K562 (cell line): ENCODE measurements around the gene TECPR1. TPM values are rescaled to one million over a fixed set of nuclear protein-coding genes. Genes with fewer than 3 reads are reported as not detected.

Source experiments
- ATAC-seq: fragments of 200-7000 bp; cut with Tn5 transposase; 3 replicates; pipeline ENCODE4 v1.9.1; 2020; ENCODE audit warnings: moderate library complexity
- BruUV-seq: library from RNA; stranded (reverse); fragments of 400-500 nt; replicated peaks from 2 replicates; lab custom pipeline; 2021; lab: Mats Ljungman, UMichigan
- CTCF ChIA-PET: fragments of 300-600 bp; formaldehyde crosslinking; extraction: SDS; loops from one replicate; lab custom pipeline; 2021; ENCODE audit warnings: low intra/inter-chr PET ratio; lab: Yijun Ruan, JAX
- POLR2A ChIA-PET: fragments of 300-600, 350-650 bp; sonication (Branson Sonifier 250); formaldehyde crosslinking; extraction: SDS; loops from one replicate; lab custom pipeline; 2021; ENCODE audit warnings: antibody characterized with exemption, inconsistent platforms; lab: Yijun Ruan, JAX
- DNase-seq, 4 experiments: peaks; one replicate each; pipeline versions ENCODE4 v3.0.0 to v3.0.0-alpha.2; 2011 to 2018; ENCODE audit warnings: low spot score in 3 of 4, mixed read lengths in 3 of 4; ENCODE audit errors: extremely low read depth in 1 of 4
- FAIRE-seq: peaks from 2 replicates; lab custom pipeline; 2011; peaks lifted over from hg19 to GRCh38; lab: Jason Lieb, UNC
- H2AFZ ChIP-seq: 2 replicates; pipeline ENCODE4 v1.6.0; 2011; ENCODE audit warnings: low read depth, low read length, control low read depth, inconsistent platforms
- H3K27ac ChIP-seq: fragments of 200-600 bp; 3 replicates; pipeline ENCODE4 v1.8.0; 2011; ENCODE audit warnings: low read depth, mild to moderate bottlenecking, control low read depth, inconsistent platforms, low read length, moderate library complexity, mixed read lengths; ENCODE audit errors: extremely low read depth
- H3K27me3 ChIP-seq, 2 experiments: fragments of 300-600 bp in 1 of 2; 2 replicates in 1 of 2; 3 replicates in 1 of 2; pipeline versions ENCODE4 v1.6.0 to v1.8.0; 2011; ENCODE audit warnings: inconsistent platforms in 2 of 2, low read length in 2 of 2, mild to moderate bottlenecking in 1 of 2, mixed read lengths in 1 of 2, moderate library complexity in 1 of 2; ENCODE audit not compliant: control insufficient read depth in 2 of 2, insufficient read depth in 2 of 2
- H3K36me3 ChIP-seq: fragments of 300-600 bp; 3 replicates; pipeline ENCODE4 v1.8.0; 2011; ENCODE audit warnings: mild to moderate bottlenecking, low read length, inconsistent platforms; ENCODE audit not compliant: control insufficient read depth, insufficient read depth
- H3K4me1 ChIP-seq, 2 experiments: fragments of 200-600 bp in 1 of 2; replicated peaks in 1 of 2; 2 replicates in 1 of 2; 3 replicates in 1 of 2; pipeline versions ENCODE4 v1.5.1 to v1.8.0; 2011; ENCODE audit warnings: inconsistent platforms in 2 of 2, low read length in 2 of 2, mild to moderate bottlenecking in 1 of 2, mixed read lengths in 1 of 2, moderate library complexity in 1 of 2; ENCODE audit not compliant: control insufficient read depth in 2 of 2, insufficient read depth in 2 of 2
- H3K4me2 ChIP-seq: 2 replicates; pipeline ENCODE4 v1.6.1; 2011; ENCODE audit warnings: low read length, control low read depth, inconsistent platforms, mixed read lengths; ENCODE audit not compliant: insufficient read depth
- H3K4me3 ChIP-seq: fragments of 200-600 bp; sonication (generic), shearing (Covaris generic); 2 replicates; pipeline ENCODE4 v1.5.1; 2016; ENCODE audit warnings: control low read depth, inconsistent platforms
- H3K79me2 ChIP-seq: fragments of 200-600 bp; 3 replicates; pipeline ENCODE4 v1.8.0; 2011; ENCODE audit warnings: low read length, inconsistent platforms; ENCODE audit not compliant: control insufficient read depth, insufficient read depth
- H3K9ac ChIP-seq, 2 experiments: 2 replicates each; pipeline versions ENCODE4 v1.6.0 to v1.6.1; 2011; ENCODE audit warnings: low read depth in 2 of 2, low read length in 2 of 2, control low read depth in 1 of 2, inconsistent platforms in 1 of 2, mild to moderate bottlenecking in 1 of 2, mixed read lengths in 1 of 2; ENCODE audit not compliant: insufficient read depth in 1 of 2
- H3K9me1 ChIP-seq: one replicate; pipeline ENCODE4 v1.6.0; 2011; ENCODE audit warnings: inconsistent platforms, mild to moderate bottlenecking, low read length, moderate library complexity; ENCODE audit not compliant: control insufficient read depth, insufficient read depth
- H3K9me3 ChIP-seq: replicated peaks from 2 replicates; pipeline ENCODE4 v1.5.1; 2011; ENCODE audit warnings: low read depth, low read length, inconsistent platforms; ENCODE audit not compliant: control insufficient read depth, insufficient read depth
- H4K20me1 ChIP-seq: replicated peaks from 2 replicates; pipeline ENCODE4 v1.6.1; 2011; ENCODE audit warnings: low read length, inconsistent platforms, mixed read lengths; ENCODE audit not compliant: control insufficient read depth, insufficient read depth
- CBX5 ChIP-seq: IDR thresholded peaks from 2 replicates; pipeline ENCODE4 v1.6.1; 2014; ENCODE audit warnings: low read depth, borderline replicate concordance
- GATA2 ChIP-seq: sonication (generic); formaldehyde crosslinking; IDR thresholded peaks from 2 replicates; pipeline ENCODE4 v1.4.0; 2020; ENCODE audit warnings: mild to moderate bottlenecking, missing genetic modification reagents
- MTA1 ChIP-seq: fragments of 450-650 bp; IDR thresholded peaks from 2 replicates; pipeline ENCODE4 v1.6.1; 2017; ENCODE audit warnings: borderline replicate concordance
- NCOA2 ChIP-seq, 2 experiments: fragments of 450-650 bp; IDR thresholded peaks; 2 replicates each; pipeline ENCODE4 v1.6.1; 2018; ENCODE audit warnings: mild to moderate bottlenecking in 2 of 2, moderate library complexity in 1 of 2; ENCODE audit not compliant: partially characterized antibody in 2 of 2
- PPARD ChIP-seq: fragments of 250-450 bp; sonication (Bioruptor Pico); IDR thresholded peaks from 2 replicates; pipeline ENCODE4 v1.8.0; 2022; ENCODE audit warnings: inconsistent platforms, mild to moderate bottlenecking, moderate library complexity
- RUNX1 ChIP-seq: sonication (generic); IDR thresholded peaks from 2 replicates; pipeline ENCODE4 v1.6.1; 2016; ENCODE audit warnings: antibody characterized with exemption, low read depth
- ZC3H11A ChIP-seq: IDR thresholded peaks from 2 replicates; pipeline ENCODE4 v1.6.1; 2012; ENCODE audit warnings: low read depth, low read length, improper control_type of control experiment
- ZNF197 ChIP-seq: fragments of 200-800 bp; sonication (Bioruptor generic); IDR thresholded peaks from 2 replicates; pipeline ENCODE4 v1.6.1; 2016; ENCODE audit warnings: low read depth, missing genetic modification characterization, missing compliant biosample characterization
- ZNF57 ChIP-seq: fragments of 450-650 bp; formaldehyde crosslinking; IDR thresholded peaks from 2 replicates; pipeline ENCODE4 v1.4.0; 2020; ENCODE audit warnings: mild to moderate bottlenecking, moderate library complexity
- ZSCAN32 ChIP-seq: fragments of 450-650 bp; formaldehyde crosslinking; IDR thresholded peaks from 2 replicates; pipeline ENCODE4 v1.4.0; 2020; ENCODE audit warnings: mild to moderate bottlenecking, moderate library complexity
- WGBS: fragments of 100-300 bp; shearing (Covaris generic); methylation state at CpG from one replicate; pipeline ENCODE4 v1.1.6; 2016; ENCODE audit warnings: low coverage, mixed read lengths; ENCODE audit not compliant: insufficient coverage; ENCODE audit errors: missing lambda C conversion rate; 5-methylcytosine and 5-hydroxymethylcytosine counted together
- in situ Hi-C: fragments of 300-500 bp; cut with MboI; formaldehyde crosslinking; loops from 4 replicates; pipeline ENCODE4 v1.15.0; 2018; ENCODE audit warnings: inconsistent platforms, mixed read lengths
- intact Hi-C: fragments of 100-400 bp; cut with micrococcal nuclease; formaldehyde crosslinking; loops from 2 replicates; pipeline ENCODE4 v1.14.2; 2022
- polyA plus RNA-seq, 8 experiments: library from polyadenylated mRNA; depleted of rRNA in 4 of 8; stranded (reverse) in 5 of 8; unstranded in 3 of 8; fragments of >200 nt; fragmentation: Nextera tagmentation in 2 of 8; fragmentation: Illumina TruSeq in 1 of 8; extraction: Ambion mirVana in 2 of 8; extraction: Trizol in 1 of 8; gene quantifications; 2 replicates each; pipeline versions ENCODE4 v1.2.1 to v1.2.3, GENCODE V29; 2011 to 2014; ENCODE audit warnings: inconsistent platforms in 1 of 8, missing spikeins in 1 of 8
- total RNA-seq, 7 experiments: library from RNA; depleted of rRNA in 6 of 7; stranded (reverse); fragments of >200 nt in 6 of 7; fragmentation: Illumina TruSeq in 2 of 7; extraction: Trizol in 2 of 7; gene quantifications; 2 replicates each; pipeline versions ENCODE4 v1.2.1 to v1.2.3, GENCODE V29; 2011 to 2021; ENCODE audit warnings: low replicate concordance in 1 of 7
- TF ChIP-seq, protein P1 (sequence below): fragments of 250-450 bp; sonication (Bioruptor Pico); IDR thresholded peaks from 2 replicates; pipeline ENCODE4 v1.5.1; 2021; ENCODE audit warnings: mild to moderate bottlenecking

The TECPR1 gene
- total and polyA plus RNA-seq, 9 of the 15 experiments (the other 6 are each of a cell fraction or from before 2014, with no cell fraction given): 0.17 to 15.0 (median 2.2) TPM

DNA sequence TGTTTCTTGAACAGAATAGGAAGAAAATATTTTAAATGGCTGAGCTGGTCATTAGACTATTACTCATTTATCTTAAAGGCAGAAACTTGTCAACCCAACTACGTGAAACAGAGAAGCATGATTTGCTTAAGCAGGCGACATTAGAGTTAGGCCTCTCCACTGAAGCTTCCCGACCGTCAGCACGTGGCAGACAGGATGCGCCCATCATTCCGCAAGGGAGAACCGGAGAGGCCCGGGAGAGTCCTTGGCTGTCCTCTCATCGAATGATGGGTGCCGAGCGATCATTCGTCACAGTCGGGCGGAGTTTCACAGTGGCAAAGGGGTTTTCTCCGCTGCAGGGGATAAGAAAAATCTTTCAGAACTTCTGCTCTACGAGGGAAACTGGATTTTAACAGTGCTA, 41.2 kb upstream of the TECPR1 start:
- no peak overlapping the region for H3K27ac ChIP-seq
- ATAC-seq (no peak), DNase-seq (no peak), FAIRE-seq (no peak)
- peaks cover 0 to 61% of the 10 kb centered on the region in 2 experiments; a peak in 2 of 5 replicates for H3K27me3 ChIP-seq
- no TSS peak for BruUV-seq
- ChIA-PET POLR2A (interaction anchor here (1.4 kb wide), 1 partner anchor 108 kb away, joined by 3 read pairs; the partner anchor contains the start of gene BAIAP2L1), CTCF (interaction anchor here (2.3 kb wide), 1 partner anchor 108 kb away, joined by 23 read pairs; the partner anchor contains the start of gene BAIAP2L1)
- peak overlapping the region in 1 of 2 experiments; percentile 55; a peak in 1 of 4 replicates for H3K9ac ChIP-seq
- no peak overlapping the region for H3K4me3 ChIP-seq
- H3K4me1 ChIP-seq: peaks cover 0 to 18% of the 10 kb centered on the region in 2 experiments; a peak in 2 of 5 replicates
- H3K4me2 ChIP-seq: no peak overlapping the region
- in situ Hi-C loops: loop anchor here (10.0 kb wide), 1 partner anchor 452 kb away; no protein-coding TSS in a partner anchor
- intact Hi-C loops: loop anchor here (5.0 kb wide), 2 partner anchors 129 to 271 kb away; no protein-coding TSS in a partner anchor
- H3K36me3 ChIP-seq: peaks cover 37% of the 10 kb centered on the region; the same call in 2 of the 3 replicates
- TF ChIP-seq NCOA2 (IDR thresholded peaks at IDR 0.05; ENCODE audit: partially characterized antibody in 2 of 2): no peak
- TF ChIP-seq, protein P1, sequence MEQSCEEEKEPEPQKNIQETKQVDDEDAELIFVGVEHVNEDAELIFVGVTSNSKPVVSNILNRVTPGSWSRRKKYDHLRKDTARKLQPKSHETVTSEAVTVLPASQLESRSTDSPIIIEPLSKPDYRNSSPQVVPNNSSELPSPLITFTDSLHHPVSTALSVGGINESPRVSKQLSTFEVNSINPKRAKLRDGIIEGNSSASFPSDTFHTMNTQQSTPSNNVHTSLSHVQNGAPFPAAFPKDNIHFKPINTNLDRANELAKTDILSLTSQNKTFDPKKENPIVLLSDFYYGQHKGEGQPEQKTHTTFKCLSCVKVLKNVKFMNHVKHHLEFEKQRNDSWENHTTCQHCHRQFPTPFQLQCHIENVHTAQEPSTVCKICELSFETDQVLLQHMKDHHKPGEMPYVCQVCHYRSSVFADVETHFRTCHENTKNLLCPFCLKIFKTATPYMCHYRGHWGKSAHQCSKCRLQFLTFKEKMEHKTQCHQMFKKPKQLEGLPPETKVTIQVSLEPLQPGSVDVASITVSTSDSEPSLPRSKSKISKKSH (CRISPR knock-in tag): no peak
- TF ChIP-seq ZNF197: no peak
- no peak for TF ChIP-seq PPARD
- TF ChIP-seq RUNX1: no peak
- no peak for TF ChIP-seq ZSCAN32
- TF ChIP-seq ZNF57 (CRISPR knock-in tag): no peak
- TF ChIP-seq CBX5: no peak
- TF ChIP-seq ZC3H11A: no peak
- TF ChIP-seq GATA2 (CRISPR knock-in tag): no peak
- no peak for TF ChIP-seq MTA1
- H3K9me1 ChIP-seq: no peaks in the 10 kb centered on the region
- no peak overlapping the region for H2AFZ ChIP-seq
- no peaks in the 10 kb centered on the region for H3K9me3 ChIP-seq
- peaks cover 21% of the 10 kb centered on the region for H4K20me1 ChIP-seq
- no peaks in the 10 kb centered on the region for H3K79me2 ChIP-seq
- WGBS: 67% methylated on average over 17 of the region's 17 CpGs
